ENCODE results near the gene SPATA3. TPM values are rescaled to one million over a fixed set of nuclear protein-coding genes. Genes with fewer than 3 reads are reported as not detected.

The SPATA3 gene
- total and polyA plus RNA-seq, 2 of the 13 experiments (the other 11 are each of a cell fraction or from before 2014, with no cell fraction given) = not detected

DNA sequence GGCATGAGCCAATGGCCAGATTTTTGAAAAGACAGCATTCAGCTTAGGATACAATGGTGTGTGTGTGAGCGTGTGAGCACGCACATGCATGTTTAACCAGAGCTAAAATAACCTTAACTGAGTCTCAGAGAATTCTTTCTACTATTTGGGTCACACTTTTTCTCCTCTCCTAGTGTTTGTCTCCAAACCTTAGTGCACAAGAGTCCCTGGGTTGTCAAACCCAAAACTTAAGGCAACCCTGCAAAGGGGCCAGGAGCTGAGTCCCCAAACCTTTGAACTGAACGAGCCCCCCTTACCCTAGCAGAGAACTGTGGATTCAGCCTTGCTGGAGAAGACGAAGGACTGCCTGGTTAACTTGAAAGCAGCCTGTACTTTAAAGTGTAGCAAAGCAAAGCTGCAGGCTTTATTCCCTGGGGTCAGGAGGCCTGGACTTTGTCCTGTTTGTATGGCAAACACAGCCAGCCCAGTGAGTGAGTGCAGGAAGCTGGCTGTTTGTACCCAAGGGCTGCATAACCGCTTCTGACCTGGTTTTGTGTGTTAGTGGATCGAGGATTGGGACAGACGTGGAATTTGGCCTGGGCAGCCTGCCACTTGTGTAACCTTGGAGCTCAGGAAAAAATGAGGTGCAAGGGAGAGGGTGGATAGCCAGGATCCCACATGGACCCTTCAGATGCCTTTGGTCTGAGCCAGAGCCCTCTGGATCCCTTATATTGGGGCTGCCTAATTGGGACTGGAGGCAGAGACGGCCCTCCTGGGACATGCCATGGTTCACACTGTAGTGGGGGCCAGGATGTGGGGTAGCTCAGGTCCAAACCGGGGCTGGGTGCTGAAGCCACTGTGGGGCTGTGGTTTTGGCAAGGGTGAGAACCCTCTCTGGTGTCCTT lies 54.3 kb downstream of the SPATA3 start (continued):
- TF ChIP-seq KDM1A (CRISPR knock-in tag; IDR thresholded peaks at IDR 0.05) (peak; percentile 76), ZNF770 (CRISPR knock-in tag; IDR thresholded peaks at IDR 0.05) (peak; percentile 91), ATRX (CRISPR knock-in tag; IDR thresholded peaks at IDR 0.05; ENCODE audit: borderline replicate concordance) (no peak), CBX2 (IDR thresholded peaks at IDR 0.05; ENCODE audit: low read depth, low read length) (no peak), CBX2 (CRISPR knock-in tag; IDR thresholded peaks at IDR 0.05; ENCODE audit: low read depth) (peak; percentile 92), RXRA (CRISPR knock-in tag; IDR thresholded peaks at IDR 0.05) (peak; percentile 99), TBX3 (IDR thresholded peaks at IDR 0.05; ENCODE audit: borderline replicate concordance) (peak; percentile 77; the same call in 1 of the 2 replicates), STAT6 (CRISPR knock-in tag; IDR thresholded peaks at IDR 0.05; ENCODE audit: borderline replicate concordance) (peak; percentile 100), RAD21 (CRISPR knock-in tag; IDR thresholded peaks at IDR 0.05) (peak; percentile 31; the same call in 1 of the 2 replicates), ZNF879 (CRISPR knock-in tag; IDR thresholded peaks at IDR 0.05) (peak; percentile 23; the same call in 1 of the 2 replicates), ZNF282 (IDR thresholded peaks at IDR 0.05; ENCODE audit: partially characterized antibody) (no peak), ZNF589 (CRISPR knock-in tag; conservative IDR thresholded peaks at IDR 0.05) (peak; percentile 99), PBX3 (CRISPR knock-in tag; IDR thresholded peaks at IDR 0.05; ENCODE audit: borderline replicate concordance) (0 out of 2 replicates have a peak, but pooled peaks have one; percentile 41)
- TF ChIP-seq, protein P1, sequence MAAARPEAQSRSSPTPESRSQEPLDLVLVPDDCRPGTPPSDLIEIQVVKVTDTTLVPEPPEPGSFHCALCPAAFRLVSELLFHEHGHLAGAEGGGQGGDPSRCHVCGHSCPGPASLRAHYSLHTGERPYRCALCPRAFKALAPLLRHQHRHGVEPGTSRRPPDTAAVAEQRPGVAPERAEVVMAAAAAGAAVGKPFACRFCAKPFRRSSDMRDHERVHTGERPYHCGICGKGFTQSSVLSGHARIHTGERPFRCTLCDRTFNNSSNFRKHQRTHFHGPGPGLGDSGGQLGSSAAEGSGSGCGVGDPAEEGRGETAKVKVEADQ (CRISPR knock-in tag; IDR thresholded peaks at IDR 0.05; ENCODE audit: borderline replicate concordance) = no peak
- TF ChIP-seq, protein P2, sequence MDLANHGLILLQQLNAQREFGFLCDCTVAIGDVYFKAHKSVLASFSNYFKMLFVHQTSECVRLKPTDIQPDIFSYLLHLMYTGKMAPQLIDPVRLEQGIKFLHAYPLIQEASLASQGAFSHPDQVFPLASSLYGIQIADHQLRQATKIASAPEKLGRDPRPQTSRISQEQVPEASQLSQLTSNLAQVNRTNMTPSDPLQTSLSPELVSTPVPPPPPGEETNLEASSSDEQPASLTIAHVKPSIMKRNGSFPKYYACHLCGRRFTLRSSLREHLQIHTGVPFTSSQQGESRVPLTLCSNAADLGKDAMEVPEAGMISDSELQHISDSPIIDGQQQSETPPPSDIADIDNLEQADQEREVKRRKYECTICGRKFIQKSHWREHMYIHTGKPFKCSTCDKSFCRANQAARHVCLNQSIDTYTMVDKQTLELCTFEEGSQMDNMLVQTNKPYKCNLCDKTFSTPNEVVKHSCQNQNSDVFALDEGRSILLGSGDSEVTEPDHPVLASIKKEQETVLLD (CRISPR knock-in tag; IDR thresholded peaks at IDR 0.05; ENCODE audit: low read depth) = peak; percentile 64; the same call in 1 of the 2 replicates
- TF ChIP-seq, protein P3, sequence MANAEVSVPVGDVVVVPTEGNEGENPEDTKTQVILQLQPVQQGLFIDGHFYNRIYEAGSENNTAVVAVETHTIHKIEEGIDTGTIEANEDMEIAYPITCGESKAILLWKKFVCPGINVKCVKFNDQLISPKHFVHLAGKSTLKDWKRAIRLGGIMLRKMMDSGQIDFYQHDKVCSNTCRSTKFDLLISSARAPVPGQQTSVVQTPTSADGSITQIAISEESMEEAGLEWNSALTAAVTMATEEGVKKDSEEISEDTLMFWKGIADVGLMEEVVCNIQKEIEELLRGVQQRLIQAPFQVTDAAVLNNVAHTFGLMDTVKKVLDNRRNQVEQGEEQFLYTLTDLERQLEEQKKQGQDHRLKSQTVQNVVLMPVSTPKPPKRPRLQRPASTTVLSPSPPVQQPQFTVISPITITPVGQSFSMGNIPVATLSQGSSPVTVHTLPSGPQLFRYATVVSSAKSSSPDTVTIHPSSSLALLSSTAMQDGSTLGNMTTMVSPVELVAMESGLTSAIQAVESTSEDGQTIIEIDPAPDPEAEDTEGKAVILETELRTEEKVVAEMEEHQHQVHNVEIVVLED (CRISPR knock-in tag; IDR thresholded peaks at IDR 0.05; ENCODE audit: borderline replicate concordance) = peak; percentile 68
